Upper lobe of left lung (tissue), 6 donors: ENCODE data around the gene CHM. TPM values are rescaled to one million over a fixed set of nuclear protein-coding genes. Genes with fewer than 3 reads are reported as not detected.

Experiments
- ATAC-seq, 2 donors: fragments of 200-7000 bp; cut with Tn5 transposase; one replicate each; pipeline ENCODE4 v1.9.1; 2022; ENCODE audit warnings: mild to moderate bottlenecking in 2 of 2, moderate library complexity in 2 of 2; ENCODE audit not compliant: low FRiP score in 2 of 2
- DNase-seq, 2 donors: peaks; one replicate each; pipeline ENCODE4 v3.0.0-alpha.2; 2019 to 2020
- H3K27ac ChIP-seq, 4 donors: fragments of 200-600 bp; sonication (generic); one replicate each; pipeline ENCODE4 v1.5.1; 2016 to 2019
- H3K27me3 ChIP-seq, 4 donors: fragments of 200-600 bp; sonication (generic); one replicate each; pipeline ENCODE4 v1.5.1; 2017 to 2019
- H3K36me3 ChIP-seq, 4 donors: fragments of 200-600 bp; sonication (generic); one replicate each; pipeline ENCODE4 v1.5.1; 2016 to 2019
- H3K4me1 ChIP-seq, 4 donors: fragments of 200-600 bp; sonication (generic); one replicate each; pipeline ENCODE4 v1.5.1; 2018 to 2019
- H3K4me3 ChIP-seq, 4 donors: fragments of 200-600 bp; sonication (generic); one replicate each; pipeline ENCODE4 v1.5.1; 2017 to 2019; ENCODE audit warnings: mild to moderate bottlenecking in 2 of 4, moderate library complexity in 1 of 4
- H3K9me3 ChIP-seq, 4 donors: fragments of 200-600 bp; sonication (generic); one replicate each; pipeline ENCODE4 v1.5.1; 2018 to 2019
- EP300 ChIP-seq, 4 donors: sonication (generic); formaldehyde crosslinking; IDR thresholded peaks; one replicate each; pipeline ENCODE4 v1.5.1; 2017; ENCODE audit warnings: antibody characterized with exemption in 4 of 4, control low read depth in 2 of 4
- POLR2A ChIP-seq, 4 donors: fragments of 450-650 bp; IDR thresholded peaks; one replicate each; pipeline ENCODE4 v1.5.1; 2016 to 2017; ENCODE audit warnings: antibody characterized with exemption in 4 of 4, mild to moderate bottlenecking in 2 of 4
- POLR2AphosphoS5 ChIP-seq, 2 donors: sonication (generic); formaldehyde crosslinking; IDR thresholded peaks; one replicate each; pipeline ENCODE4 v1.5.1; 2017; ENCODE audit warnings: antibody characterized with exemption in 2 of 2
- WGBS, 2 donors: methylation state at CpG; one replicate each; pipeline ENCODE4 v1.1.5; 2017 to 2018; 5-methylcytosine and 5-hydroxymethylcytosine counted together
- small RNA-seq, 4 donors: library from RNA; depleted of rRNA; stranded (forward); fragments of <200 nt; gene quantifications; one replicate each; pipeline ENCODE3, GENCODE V24; 2016
- total RNA-seq, 6 donors: library from RNA; depleted of rRNA in 4 of 6; stranded (reverse); fragments of >200 nt in 4 of 6; gene quantifications; one replicate each; pipeline versions ENCODE4 v1.1.0 to v1.2.1, GENCODE V29; 2016 to 2021
- TF ChIP-seq, protein P1 (sequence below), 6 experiments: fragments of 450-650 bp in 4 of 6; fragments of 200-600 bp in 2 of 6; sonication (generic) in 2 of 6; IDR thresholded peaks; one replicate each; pipeline ENCODE4 v1.5.1; 2016 to 2019; ENCODE audit warnings: antibody characterized with exemption in 6 of 6
- donor health status: DM: no; HTN: no; CAD: no; lungs with moderate emphysema.
- donor health status: DM: no; HTN: yes; CAD: no; lungs with severe emphysema.

CHM gene
- total RNA-seq, 6 donors from 2014 or later: 14.7 to 28.6 (median 20.6) TPM

DNA sequence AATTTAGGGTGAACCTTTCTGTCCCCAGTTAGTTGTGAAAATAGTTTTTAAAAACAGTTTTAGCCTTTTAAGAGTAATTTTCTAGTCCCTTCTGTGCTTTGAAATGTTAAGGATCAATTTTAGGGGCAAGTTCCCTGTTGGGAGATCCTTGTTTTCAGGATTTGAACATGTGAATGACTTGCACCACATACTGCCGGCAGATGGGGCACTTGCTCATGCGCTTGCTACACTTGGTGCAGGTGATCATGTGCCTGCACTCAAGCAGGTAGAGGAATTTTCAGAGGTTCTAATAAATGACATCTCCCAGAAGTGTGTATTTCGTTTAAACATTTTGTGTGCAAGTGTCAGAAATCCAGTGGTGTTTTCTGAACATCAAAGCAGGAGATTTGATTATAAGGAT lies 195.9 kb downstream of the CHM start:
- no peaks in the 10 kb centered on the region for H3K9me3 ChIP-seq
- H3K27ac ChIP-seq: no peak overlapping the region
- no peaks in the 10 kb centered on the region for H3K27me3 ChIP-seq
- TF ChIP-seq POLR2A (IDR thresholded peaks at IDR 0.05) (no peak), POLR2AphosphoS5 (IDR thresholded peaks at IDR 0.05) (no peak), EP300 (IDR thresholded peaks at IDR 0.05) (no peak)
- TF ChIP-seq, protein P1, sequence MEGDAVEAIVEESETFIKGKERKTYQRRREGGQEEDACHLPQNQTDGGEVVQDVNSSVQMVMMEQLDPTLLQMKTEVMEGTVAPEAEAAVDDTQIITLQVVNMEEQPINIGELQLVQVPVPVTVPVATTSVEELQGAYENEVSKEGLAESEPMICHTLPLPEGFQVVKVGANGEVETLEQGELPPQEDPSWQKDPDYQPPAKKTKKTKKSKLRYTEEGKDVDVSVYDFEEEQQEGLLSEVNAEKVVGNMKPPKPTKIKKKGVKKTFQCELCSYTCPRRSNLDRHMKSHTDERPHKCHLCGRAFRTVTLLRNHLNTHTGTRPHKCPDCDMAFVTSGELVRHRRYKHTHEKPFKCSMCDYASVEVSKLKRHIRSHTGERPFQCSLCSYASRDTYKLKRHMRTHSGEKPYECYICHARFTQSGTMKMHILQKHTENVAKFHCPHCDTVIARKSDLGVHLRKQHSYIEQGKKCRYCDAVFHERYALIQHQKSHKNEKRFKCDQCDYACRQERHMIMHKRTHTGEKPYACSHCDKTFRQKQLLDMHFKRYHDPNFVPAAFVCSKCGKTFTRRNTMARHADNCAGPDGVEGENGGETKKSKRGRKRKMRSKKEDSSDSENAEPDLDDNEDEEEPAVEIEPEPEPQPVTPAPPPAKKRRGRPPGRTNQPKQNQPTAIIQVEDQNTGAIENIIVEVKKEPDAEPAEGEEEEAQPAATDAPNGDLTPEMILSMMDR (IDR thresholded peaks at IDR 0.05): peak in 4 of 6 experiments; percentile 12 to 21 (median 12)
- WGBS, 2 donors: 24 to 31% methylated on average over 3 of the region's 3 CpGs
- H3K4me1 ChIP-seq: no peaks in the 10 kb centered on the region
- DNase-seq (peak in 1 of 2 donors; percentile 29), ATAC-seq (no peak)
- H3K36me3 ChIP-seq: no peaks in the 10 kb centered on the region
- no peak overlapping the region for H3K4me3 ChIP-seq

DNA sequence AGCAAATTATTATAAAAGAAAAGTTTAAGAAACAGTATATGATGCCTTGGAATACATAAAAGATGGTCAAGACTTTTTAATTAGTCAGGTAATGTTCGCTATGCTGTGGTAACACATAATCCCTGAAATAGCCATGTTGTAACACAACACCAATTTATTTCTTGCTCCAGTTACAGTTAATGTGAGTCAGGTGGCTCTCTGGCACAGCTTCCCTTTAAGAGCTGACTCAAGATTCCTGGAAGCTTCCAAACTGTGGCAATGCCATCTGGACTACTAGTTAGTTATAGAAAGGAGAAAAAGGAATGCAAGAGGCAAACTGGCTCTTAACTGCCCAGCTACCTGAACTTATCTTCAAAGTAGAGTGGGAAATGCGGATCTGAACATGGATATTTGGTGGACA lies 210.5 kb downstream of the CHM start:
- WGBS, 2 donors: 66 to 71% methylated on average over 2 of the region's 2 CpGs
- ATAC-seq (no peak), DNase-seq (no peak)
- Histone ChIP-seq H3K27me3 (no peaks in the 10 kb centered on the region), H3K27ac (no peak overlapping the region), H3K36me3 (no peaks in the 10 kb centered on the region), H3K4me1 (no peaks in the 10 kb centered on the region), H3K4me3 (no peak overlapping the region), H3K9me3 (no peaks in the 10 kb centered on the region)
- no peak for TF ChIP-seq EP300 (IDR thresholded peaks at IDR 0.05)
- no peak for TF ChIP-seq POLR2AphosphoS5 (IDR thresholded peaks at IDR 0.05)
- TF ChIP-seq POLR2A (IDR thresholded peaks at IDR 0.05): no peak
- TF ChIP-seq, protein P1 (IDR thresholded peaks at IDR 0.05): no peak

DNA sequence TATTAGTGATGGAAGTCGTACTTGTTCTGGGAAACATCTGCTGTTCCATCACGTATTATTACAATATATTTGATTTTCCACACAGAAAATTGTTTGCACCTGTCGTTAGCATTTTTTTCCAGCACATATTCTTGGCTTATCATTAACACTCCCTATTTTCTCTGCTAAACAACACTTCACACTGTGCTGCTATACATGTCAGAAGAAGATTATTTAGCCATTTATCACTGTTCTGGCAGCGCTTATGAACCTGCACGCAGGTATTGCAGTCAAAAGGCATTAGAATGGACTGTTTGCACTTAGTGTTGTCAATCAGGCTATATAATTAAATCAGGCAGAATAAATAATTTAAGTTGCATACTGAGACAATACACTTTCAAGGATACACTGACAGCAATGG lies 218.6 kb downstream of the CHM start:
- no peak overlapping the region for H3K27ac ChIP-seq
- no peaks in the 10 kb centered on the region for H3K9me3 ChIP-seq
- DNase-seq: no peak
- no peak for TF ChIP-seq POLR2AphosphoS5 (IDR thresholded peaks at IDR 0.05)
- H3K4me1 ChIP-seq: no peaks in the 10 kb centered on the region
- no peak overlapping the region for H3K4me3 ChIP-seq
- no peak for ATAC-seq
- no peaks in the 10 kb centered on the region for H3K36me3 ChIP-seq
- 70 to 74% methylated on average over 5 of the region's 5 CpGs for WGBS, 2 donors
- no peaks in the 10 kb centered on the region for H3K27me3 ChIP-seq

DNA sequence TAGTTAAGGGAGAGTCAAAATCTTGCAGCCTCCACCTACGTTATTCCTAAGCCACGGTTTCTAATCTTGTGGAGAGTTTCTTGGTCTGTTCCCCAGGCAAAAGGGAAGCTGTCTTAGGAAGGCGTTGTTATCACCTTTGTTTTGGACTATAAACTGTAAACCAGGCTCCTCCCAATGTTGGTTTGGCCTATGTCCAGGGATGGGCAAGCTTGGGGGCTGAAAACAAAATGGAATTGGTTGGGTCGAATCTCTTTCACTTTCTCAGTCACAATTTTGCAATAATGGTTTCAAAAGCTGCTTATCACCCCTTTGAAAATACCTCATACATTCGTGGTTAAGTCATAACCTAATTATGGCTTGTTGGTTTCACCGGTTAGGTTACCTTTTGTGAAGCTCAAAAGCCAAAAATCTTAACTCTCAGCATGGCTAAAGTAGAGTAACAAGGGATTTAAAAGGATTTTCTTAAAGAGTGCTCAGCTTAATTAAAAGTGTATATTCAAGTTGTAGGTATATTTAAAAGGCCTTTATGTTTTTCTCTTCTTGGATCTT lies 232.1 kb downstream of the CHM start:
- H3K4me1 ChIP-seq: no peaks in the 10 kb centered on the region
- TF ChIP-seq EP300 (IDR thresholded peaks at IDR 0.05) (no peak), POLR2AphosphoS5 (IDR thresholded peaks at IDR 0.05) (no peak), POLR2A (IDR thresholded peaks at IDR 0.05) (no peak)
- TF ChIP-seq, protein P1 (IDR thresholded peaks at IDR 0.05): no peak
- ATAC-seq (no peak), DNase-seq (no peak)
- peaks cover 0 to 28% (median 5%) of the 10 kb centered on the region in 4 donors for H3K9me3 ChIP-seq
- H3K36me3 ChIP-seq: no peaks in the 10 kb centered on the region
- no peak overlapping the region for H3K27ac ChIP-seq
- no peak overlapping the region for H3K4me3 ChIP-seq
- 62 to 70% methylated on average over 6 of the region's 6 CpGs for WGBS, 2 donors
- no peaks in the 10 kb centered on the region for H3K27me3 ChIP-seq

Small RNAs within 50 kb of the gene (small RNA-seq; reads per million reads assigned to genes)
- 0 reads per million in 4 donors for gene AL022401.1
- gene MIR361: 65.3 to 110 (median 84.8) reads per million in 4 donors
- gene NDUFA5P7: 0 reads per million in 4 donors
- gene RF00019: 0 reads per million in 4 donors

Other genes with a start within 250 kb of the CHM start
- not detected for gene DACH2, start 100.9 kb upstream of the CHM start, total RNA-seq